ENCODE measurements around the gene ADGRG3.
"Not testable (repeated sequence)": the region's sequence is repeated elsewhere in the genome, so short reads cannot be mapped to it uniquely, and the experiment has no call there.

ADGRG3 gene

GRCh38 chr16:57663917-57664661 lies 4.0 kb upstream of the ADGRG3 start:
- DNase-seq (ENCODE audit: low read depth) = no peak

- DNase-seq (ENCODE audit: low read depth) = no peak
Observed at GRCh38 chr16:57664662-57665025, 3.5 kb upstream of the ADGRG3 start.

GRCh38 chr16:57665541-57665940 lies 2.6 kb upstream of the ADGRG3 start:
- no peak for DNase-seq (ENCODE audit: low read depth)

GRCh38 chr16:57666353-57667047 lies 1.6 kb upstream of the ADGRG3 start:
- DNase-seq (ENCODE audit: low read depth) = no peak

GRCh38 chr16:57667048-57667525 lies 1.0 kb upstream of the ADGRG3 start:
- no peak for DNase-seq (ENCODE audit: low read depth)

- no peak for DNase-seq (ENCODE audit: low read depth)
Observed at GRCh38 chr16:57667526-57668262, 412 bp upstream of the ADGRG3 start.

GRCh38 chr16:57668630-57669475 lies 747 bp downstream of the ADGRG3 start:
- no peak for DNase-seq (ENCODE audit: low read depth)

GRCh38 chr16:57669476-57670162 lies 1.5 kb downstream of the ADGRG3 start:
- no peak for DNase-seq (ENCODE audit: low read depth)

- no peak for DNase-seq (ENCODE audit: low read depth)
Observed at GRCh38 chr16:57670196-57670595, 2.1 kb downstream of the ADGRG3 start.

- DNase-seq (ENCODE audit: low read depth) = not testable (repeated sequence)
Observed at GRCh38 chr16:57671451-57671850, 3.3 kb downstream of the ADGRG3 start.

GRCh38 chr16:57672416-57672815 lies 4.3 kb downstream of the ADGRG3 start:
- DNase-seq (ENCODE audit: low read depth) = no peak

GRCh38 chr16:57672824-57673223 lies 4.7 kb downstream of the ADGRG3 start:
- no peak for DNase-seq (ENCODE audit: low read depth)

GRCh38 chr16:57675741-57676551 lies 7.8 kb downstream of the ADGRG3 start:
- no peak for DNase-seq (ENCODE audit: low read depth)

- DNase-seq (ENCODE audit: low read depth) = no peak
Observed at GRCh38 chr16:57676553-57677085, 8.5 kb downstream of the ADGRG3 start.

GRCh38 chr16:57677622-57678369 lies 9.7 kb downstream of the ADGRG3 start:
- no peak for DNase-seq (ENCODE audit: low read depth)

- no peak for DNase-seq (ENCODE audit: low read depth)
Observed at GRCh38 chr16:57679016-57679415, 10.9 kb downstream of the ADGRG3 start.

- no peak for DNase-seq (ENCODE audit: low read depth)
Observed at GRCh38 chr16:57679767-57680482, 11.8 kb downstream of the ADGRG3 start.

GRCh38 chr16:57680842-57681375 lies 12.8 kb downstream of the ADGRG3 start:
- DNase-seq (ENCODE audit: low read depth) = no peak

Measured in stromal cell of bone marrow (primary cell).